ENCODE measurements around the gene SPEM2. TPM values are rescaled to one million over a fixed set of nuclear protein-coding genes. Genes with fewer than 3 reads are reported as not detected.
A peak's percentile ranks its signal among the peaks of the same experiment; 100 is the strongest.

SPEM2 gene
- total and polyA plus RNA-seq, 2 experiments from 2014 or later: not detected

GRCh38 chr17:7437950-7438614 lies 12.7 kb downstream of the SPEM2 start:
- Histone ChIP-seq H3K27ac (peak overlapping the region; percentile 24), H3K36me3 (no peaks in the 10 kb centered on the region), H3K4me1 (ENCODE audit: low read depth) (peaks cover 20% of the 10 kb centered on the region), H3K9me3 (ENCODE audit: low read depth) (no peaks in the 10 kb centered on the region), H3K27me3 (no peaks in the 10 kb centered on the region), H3K4me3 (peak overlapping the region; percentile 64)
- TF ChIP-seq CTCF (IDR thresholded peaks at IDR 0.05; ENCODE audit: low read depth, low read length): no peak
- peak; percentile 17 to 84 for DNase-seq (ENCODE audit: low read depth in 1 of 2, low spot score in 1 of 2)

DNA sequence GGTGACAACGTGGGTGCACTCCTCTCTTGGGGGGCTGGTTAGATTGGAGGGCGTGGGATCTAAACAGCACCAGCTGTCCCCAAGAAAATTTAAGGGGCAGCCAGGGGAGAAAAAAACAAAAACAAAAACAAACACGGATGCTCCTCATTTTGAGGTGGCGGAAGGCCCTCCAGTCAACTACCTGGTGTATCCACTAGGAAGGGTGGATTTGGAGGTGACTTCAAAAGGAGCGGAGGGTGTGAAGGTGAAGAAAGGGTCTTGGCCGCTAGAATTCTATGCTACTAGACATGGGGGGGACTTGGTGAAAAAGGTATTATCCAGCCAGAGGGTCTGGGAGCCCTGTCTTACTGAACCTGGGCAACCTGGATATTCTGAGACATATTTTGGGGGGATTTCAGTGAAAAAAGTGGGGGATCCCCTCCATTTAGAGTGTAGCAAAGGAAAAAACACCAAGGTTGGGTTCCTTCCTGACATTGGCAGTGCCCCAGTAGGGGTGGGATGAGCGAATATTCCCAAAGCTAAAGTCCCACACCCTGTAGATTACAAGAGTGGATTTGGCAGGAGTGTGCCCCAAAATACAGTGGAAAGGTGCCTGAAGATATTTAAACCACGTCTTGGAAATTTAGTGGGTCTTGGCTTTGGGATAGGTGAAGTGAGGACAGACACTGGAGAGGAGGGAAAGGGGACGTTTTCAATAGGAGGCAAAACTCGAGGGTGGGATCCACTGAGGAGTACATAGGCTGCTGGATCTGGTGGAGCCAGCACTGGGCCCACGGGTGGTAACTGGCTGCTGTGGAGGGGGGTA lies 13.4 kb downstream of the SPEM2 start:
- no peaks in the 10 kb centered on the region for H3K36me3 ChIP-seq
- no peaks in the 10 kb centered on the region for H3K9me3 ChIP-seq (ENCODE audit: low read depth)
- no peaks in the 10 kb centered on the region for H3K27me3 ChIP-seq
- H3K27ac ChIP-seq: no peak overlapping the region
- DNase-seq (ENCODE audit: low read depth in 1 of 2, low spot score in 1 of 2): no peak
- peak overlapping the region; percentile 64 for H3K4me3 ChIP-seq
- no peak for TF ChIP-seq CTCF (IDR thresholded peaks at IDR 0.05; ENCODE audit: low read depth, low read length)
- peaks cover 20% of the 10 kb centered on the region for H3K4me1 ChIP-seq (ENCODE audit: low read depth)

DNA sequence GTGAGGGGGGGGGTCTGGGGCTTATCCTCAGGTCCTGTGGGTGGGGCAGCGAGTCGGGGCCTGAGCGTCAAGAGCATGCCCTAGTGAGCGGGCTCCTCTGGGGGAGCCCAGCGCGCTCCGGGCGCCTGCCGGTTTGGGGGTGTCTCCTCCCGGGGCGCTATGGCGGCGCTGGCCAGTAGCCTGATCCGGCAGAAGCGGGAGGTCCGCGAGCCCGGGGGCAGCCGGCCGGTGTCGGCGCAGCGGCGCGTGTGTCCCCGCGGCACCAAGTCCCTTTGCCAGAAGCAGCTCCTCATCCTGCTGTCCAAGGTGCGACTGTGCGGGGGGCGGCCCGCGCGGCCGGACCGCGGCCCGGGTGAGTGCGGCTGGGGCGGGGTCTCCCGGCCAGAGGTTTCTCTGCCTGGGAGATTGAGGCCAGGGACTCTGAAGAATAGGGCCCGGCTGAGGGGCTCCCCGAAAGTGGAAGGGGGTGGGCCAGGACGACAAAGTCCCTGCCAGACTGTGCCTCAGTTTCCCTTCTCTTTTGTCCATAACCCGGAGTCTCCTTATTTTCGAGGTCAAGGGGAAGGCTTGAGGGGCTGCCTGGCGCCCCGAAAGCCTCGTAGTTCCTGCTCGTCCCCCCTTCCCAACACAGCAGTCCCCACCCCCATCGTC lies 14.2 kb downstream of the SPEM2 start, which contains the start of gene FGF11:
Gene FGF11, plus strand, starts transcription at position 51 of the 651 bp plus-strand sequence. Its CDS starts 109 bp downstream, at position 160.
- Histone ChIP-seq H3K27me3 (no peaks in the 10 kb centered on the region), H3K4me3 (peak within 1 kb of the TSS; percentile 64), H3K27ac (peak within 1 kb of the TSS; percentile 95), H3K4me1 (ENCODE audit: low read depth) (peaks cover 24% of the 10 kb centered on the region), H3K9me3 (ENCODE audit: low read depth) (no peaks in the 10 kb centered on the region), H3K36me3 (no peaks in the 10 kb centered on the region)
- TF ChIP-seq CTCF (IDR thresholded peaks at IDR 0.05; ENCODE audit: low read depth, low read length): no peak
- DNase-seq (ENCODE audit: low read depth in 1 of 2, low spot score in 1 of 2): peak in 1 of 2 donors; percentile 47

GRCh38 chr17:7440113-7440833 lies 14.9 kb downstream of the SPEM2 start:
- H3K4me3 ChIP-seq: peak overlapping the region; percentile 64
- DNase-seq (ENCODE audit: low read depth in 1 of 2, low spot score in 1 of 2): peak in 1 of 2 donors; percentile 76
- H3K27ac ChIP-seq: peak overlapping the region; percentile 95
- H3K36me3 ChIP-seq: no peaks in the 10 kb centered on the region
- no peaks in the 10 kb centered on the region for H3K9me3 ChIP-seq (ENCODE audit: low read depth)
- H3K4me1 ChIP-seq (ENCODE audit: low read depth): peaks cover 26% of the 10 kb centered on the region
- no peak for TF ChIP-seq CTCF (IDR thresholded peaks at IDR 0.05; ENCODE audit: low read depth, low read length)
- no peaks in the 10 kb centered on the region for H3K27me3 ChIP-seq

DNA sequence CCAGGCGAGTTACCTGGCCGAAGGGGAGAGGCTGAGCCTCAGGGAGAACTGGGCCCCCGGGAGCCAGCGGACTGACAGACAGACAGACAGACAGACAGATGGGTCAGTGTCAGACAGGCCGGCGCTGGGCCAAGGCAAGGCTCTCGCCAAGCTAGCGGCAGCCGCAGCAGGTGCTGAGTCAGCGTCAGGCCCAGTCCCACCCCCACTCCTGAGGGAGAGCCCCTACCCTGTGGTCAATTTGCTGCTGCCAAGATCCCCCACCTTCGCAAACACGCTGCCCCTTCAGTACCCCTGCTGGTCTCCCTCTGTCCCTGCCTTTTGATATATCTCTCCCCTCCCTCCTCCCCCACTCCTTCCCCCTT lies 15.4 kb downstream of the SPEM2 start:
- H3K4me3 ChIP-seq: peak overlapping the region; percentile 64
- H3K27me3 ChIP-seq: no peaks in the 10 kb centered on the region
- no peaks in the 10 kb centered on the region for H3K9me3 ChIP-seq (ENCODE audit: low read depth)
- H3K36me3 ChIP-seq: no peaks in the 10 kb centered on the region
- peak overlapping the region; percentile 95 for H3K27ac ChIP-seq
- peak; percentile 3 for TF ChIP-seq CTCF (IDR thresholded peaks at IDR 0.05; ENCODE audit: low read depth, low read length)
- peaks cover 26% of the 10 kb centered on the region for H3K4me1 ChIP-seq (ENCODE audit: low read depth)
- peak in 1 of 2 donors; percentile 26 for DNase-seq (ENCODE audit: low read depth in 1 of 2, low spot score in 1 of 2)
